IPS DF 6.9 (cell line): Measurements from ENCODE around the gene SYTL3.
"Not testable (repeated sequence)": the region's sequence is repeated elsewhere in the genome, so short reads cannot be mapped to it uniquely, and the experiment has no call there.

Source experiments
- DNase-seq: peaks from one replicate; pipeline ENCODE4 v3.0.0-alpha.2; 2013; ENCODE audit warnings: low read depth, low spot score
- H3K27ac ChIP-seq: one replicate; pipeline ENCODE4 v1.5.1; 2013; ENCODE audit warnings: low read length, control low read depth
- H3K27me3 ChIP-seq: 2 replicates; pipeline ENCODE4 v1.6.1; 2013; ENCODE audit warnings: mild to moderate bottlenecking, low read length; ENCODE audit not compliant: control insufficient read depth, insufficient read depth
- H3K36me3 ChIP-seq: 2 replicates; pipeline ENCODE4 v1.6.1; 2013; ENCODE audit warnings: low read length; ENCODE audit not compliant: control insufficient read depth, insufficient read depth
- H3K4me1 ChIP-seq: 2 replicates; pipeline ENCODE4 v1.6.1; 2013; ENCODE audit warnings: low read length; ENCODE audit not compliant: control insufficient read depth, insufficient read depth
- H3K4me3 ChIP-seq: 2 replicates; pipeline ENCODE4 v1.5.1; 2013; ENCODE audit warnings: mild to moderate bottlenecking, low read length
- H3K9me3 ChIP-seq: 2 replicates; pipeline ENCODE4 v1.6.1; 2013; ENCODE audit warnings: low read length, inconsistent platforms; ENCODE audit not compliant: control insufficient read depth, insufficient read depth
- WGBS: extraction: QIAGEN DNeasy Blood & Tissue Kit; methylation state at CpG from one replicate; pipeline ENCODE4 v1.1.7; 2013; ENCODE audit warnings: mixed read lengths, missing lambda C conversion rate; ENCODE audit not compliant: insufficient read length, insufficient coverage; 5-methylcytosine and 5-hydroxymethylcytosine counted together

SYTL3 gene

DNA sequence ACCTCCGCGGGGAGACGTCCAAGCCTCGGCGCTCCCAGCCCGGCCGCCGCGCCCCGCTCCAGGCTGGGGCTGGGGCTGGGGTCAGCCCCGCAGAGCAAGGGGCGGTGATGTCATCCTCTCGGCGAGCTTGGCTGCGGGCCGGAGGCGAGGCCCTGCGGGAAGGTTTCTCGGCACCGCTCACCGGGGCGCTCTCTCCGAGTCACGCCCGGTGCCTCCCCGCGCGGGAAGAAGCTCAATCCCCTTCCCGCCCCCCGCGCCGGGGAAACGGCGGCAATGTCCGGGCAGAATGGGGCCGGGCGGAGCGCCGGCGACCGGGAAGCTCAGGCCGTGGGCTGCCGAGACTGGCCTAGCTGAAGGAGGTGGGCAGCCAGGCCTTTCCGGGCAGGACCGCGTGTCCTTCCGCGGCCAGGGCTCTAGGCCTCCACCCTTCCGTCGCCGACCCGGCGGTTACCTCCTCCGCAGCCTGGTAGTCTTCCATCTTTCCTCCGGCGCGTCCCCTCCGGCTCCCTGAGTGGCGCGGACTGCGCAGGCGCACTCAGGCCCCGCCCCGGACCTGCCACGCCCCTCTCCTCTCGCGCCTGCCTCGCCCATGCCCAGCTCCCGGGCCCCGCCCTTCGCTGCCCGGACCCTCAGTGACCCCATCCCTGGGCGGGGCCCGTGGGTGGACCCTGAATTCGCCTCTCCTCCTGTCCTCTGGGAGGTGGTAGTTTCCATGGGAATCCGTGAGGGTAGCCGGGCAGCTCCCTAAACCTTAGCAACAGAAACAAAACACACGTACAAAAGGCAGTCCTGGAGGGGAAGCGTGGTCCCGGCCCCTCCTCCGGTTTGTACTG lies 5.4 kb upstream of the SYTL3 start, which contains the start of gene DYNLT1:
TSS of gene DYNLT1 (minus strand) at position 513 of the 833 bp plus-strand sequence. CDS start at position 478, 35 bp downstream.
- Histone ChIP-seq H3K36me3 (no peaks in the 10 kb centered on the region), H3K27me3 (no peaks in the 10 kb centered on the region), H3K4me1 (no peaks in the 10 kb centered on the region), H3K9me3 (no peaks in the 10 kb centered on the region), H3K27ac (no peak within 1 kb of the TSS), H3K4me3 (peak within 1 kb of the TSS; percentile 86)
- WGBS, result no CpG with 5 or more reads among the region's 81 CpGs
- peak; percentile 76 for DNase-seq

GRCh38 chr6:158645064-158646022 lies 4.5 kb upstream of the SYTL3 start:
- H3K4me3 ChIP-seq, result peak overlapping the region; percentile 86; the same call in 1 of the 2 replicates
- no peaks in the 10 kb centered on the region for H3K27me3 ChIP-seq
- no peaks in the 10 kb centered on the region for H3K9me3 ChIP-seq
- WGBS, result no CpG with 5 or more reads among the region's 21 CpGs
- no peaks in the 10 kb centered on the region for H3K36me3 ChIP-seq
- H3K27ac ChIP-seq, result no peak overlapping the region
- no peak for DNase-seq
- H3K4me1 ChIP-seq, result no peaks in the 10 kb centered on the region

DNA sequence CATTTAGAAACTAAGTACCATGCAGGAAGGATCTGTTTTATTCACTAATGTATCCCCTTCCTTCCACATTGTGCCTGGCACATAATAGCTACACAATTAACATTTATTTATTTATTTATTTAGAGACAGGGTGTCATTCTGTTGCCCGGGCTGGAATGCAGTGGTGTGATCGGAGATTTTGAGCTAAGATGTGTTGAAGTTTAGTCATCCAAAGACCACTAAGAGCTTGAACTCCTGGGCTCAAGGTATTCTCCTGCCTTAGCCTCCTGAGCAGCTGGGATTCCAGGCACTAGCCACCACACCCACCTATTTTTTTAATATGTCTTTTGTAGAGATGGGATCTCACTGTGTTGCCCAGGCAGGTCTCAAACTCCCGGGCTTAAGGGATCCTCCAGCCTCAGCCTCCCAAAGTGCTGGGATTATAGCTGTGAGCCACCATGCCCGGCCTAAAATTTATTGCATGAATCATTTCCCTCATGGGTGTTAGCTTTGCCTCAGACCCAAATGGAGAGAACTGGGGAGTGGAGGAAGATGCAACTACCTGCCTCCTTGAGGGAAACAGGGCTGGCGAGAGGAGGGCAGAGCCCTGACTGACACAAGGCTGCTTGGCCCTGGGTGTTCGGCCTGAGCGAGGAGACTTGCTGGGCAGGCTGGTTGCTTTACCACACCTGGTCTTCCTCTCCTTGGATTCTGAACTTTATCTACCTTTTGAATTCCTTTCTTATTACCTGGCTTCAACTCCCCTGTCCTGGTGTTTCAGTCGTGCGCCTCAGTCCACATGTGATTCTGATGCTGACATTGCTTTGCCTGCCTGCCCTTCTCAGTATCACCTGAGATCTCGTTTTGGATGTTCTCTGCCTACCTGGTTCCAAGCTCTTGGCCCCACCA lies 3.6 kb upstream of the SYTL3 start:
- DNase-seq, result no peak
- Histone ChIP-seq H3K4me3 (no peak overlapping the region), H3K4me1 (no peaks in the 10 kb centered on the region), H3K9me3 (no peaks in the 10 kb centered on the region), H3K36me3 (no peaks in the 10 kb centered on the region), H3K27me3 (no peaks in the 10 kb centered on the region), H3K27ac (no peak overlapping the region)
- WGBS, result no CpG with 5 or more reads among the region's 10 CpGs

DNA sequence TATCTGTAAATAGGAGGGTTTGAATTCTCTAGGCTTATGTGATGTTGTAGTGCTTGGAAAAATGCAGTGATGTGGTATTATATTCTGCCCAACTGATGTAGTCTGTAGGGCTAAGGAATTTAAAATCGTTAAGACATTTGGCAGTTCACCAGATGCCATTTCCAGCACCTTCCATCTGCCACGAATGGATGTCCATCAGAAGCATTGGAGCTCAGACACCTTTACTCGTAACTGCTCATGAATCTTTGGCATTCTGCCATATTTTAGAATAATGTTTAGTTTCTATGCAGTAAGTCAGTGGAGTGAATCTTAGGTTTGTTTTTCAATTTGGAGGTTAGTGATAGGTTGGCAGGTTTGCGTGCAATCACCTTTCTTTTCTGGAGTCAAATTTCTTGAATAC lies 2.4 kb upstream of the SYTL3 start:
- Histone ChIP-seq H3K36me3 (no peaks in the 10 kb centered on the region), H3K4me3 (no peak overlapping the region), H3K9me3 (no peaks in the 10 kb centered on the region), H3K27me3 (no peaks in the 10 kb centered on the region), H3K4me1 (no peaks in the 10 kb centered on the region), H3K27ac (no peak overlapping the region)
- no CpG with 5 or more reads among the region's 4 CpGs for WGBS
- no peak for DNase-seq

GRCh38 chr6:158648682-158649131 lies 1.1 kb upstream of the SYTL3 start:
- Histone ChIP-seq H3K4me1 (no peaks in the 10 kb centered on the region), H3K9me3 (no peaks in the 10 kb centered on the region), H3K27ac (no peak overlapping the region), H3K4me3 (no peak overlapping the region), H3K36me3 (no peaks in the 10 kb centered on the region), H3K27me3 (no peaks in the 10 kb centered on the region)
- no peak for DNase-seq
- no CpG with 5 or more reads among the region's 5 CpGs for WGBS

- not testable (repeated sequence) for H3K36me3 ChIP-seq, H3K4me1 ChIP-seq, H3K4me3 ChIP-seq, DNase-seq, H3K27ac ChIP-seq, H3K27me3 ChIP-seq, H3K9me3 ChIP-seq
- WGBS, result no CpG with 5 or more reads among the region's 17 CpGs
Observed at GRCh38 chr6:158651981-158652737, 2.3 kb downstream of the SYTL3 start.

- Histone ChIP-seq H3K4me3 (no peak overlapping the region), H3K4me1 (no peaks in the 10 kb centered on the region), H3K27me3 (no peaks in the 10 kb centered on the region), H3K36me3 (no peaks in the 10 kb centered on the region), H3K27ac (no peak overlapping the region), H3K9me3 (no peaks in the 10 kb centered on the region)
- no peak for DNase-seq
- no CpG with 5 or more reads among the region's 15 CpGs for WGBS
Observed at GRCh38 chr6:158653577-158654354, 3.9 kb downstream of the SYTL3 start.

DNA sequence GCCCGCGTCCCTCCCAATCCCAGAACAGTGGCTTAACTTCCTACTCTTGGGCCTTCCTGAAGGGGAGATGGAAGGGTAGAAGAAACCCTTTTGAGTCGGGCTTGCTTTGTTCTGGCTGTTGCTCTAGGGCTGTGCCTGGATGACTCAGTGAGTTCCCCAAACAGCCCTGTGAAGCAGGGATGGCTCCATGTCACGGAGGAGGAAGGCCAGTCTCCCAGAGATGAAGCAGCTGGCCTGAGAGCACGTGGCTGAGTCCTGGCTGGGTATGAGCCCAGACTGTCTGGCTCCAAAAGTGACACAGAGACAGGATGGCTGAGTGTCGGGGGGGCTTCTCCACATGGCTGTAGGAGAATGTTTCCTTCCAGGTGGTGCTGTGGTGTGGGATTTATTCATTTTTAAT lies 4.6 kb downstream of the SYTL3 start:
- no CpG with 5 or more reads among the region's 6 CpGs for WGBS
- Histone ChIP-seq H3K36me3 (no peaks in the 10 kb centered on the region), H3K9me3 (no peaks in the 10 kb centered on the region), H3K4me3 (no peak overlapping the region), H3K27me3 (no peaks in the 10 kb centered on the region), H3K27ac (no peak overlapping the region), H3K4me1 (no peaks in the 10 kb centered on the region)
- no peak for DNase-seq

DNA sequence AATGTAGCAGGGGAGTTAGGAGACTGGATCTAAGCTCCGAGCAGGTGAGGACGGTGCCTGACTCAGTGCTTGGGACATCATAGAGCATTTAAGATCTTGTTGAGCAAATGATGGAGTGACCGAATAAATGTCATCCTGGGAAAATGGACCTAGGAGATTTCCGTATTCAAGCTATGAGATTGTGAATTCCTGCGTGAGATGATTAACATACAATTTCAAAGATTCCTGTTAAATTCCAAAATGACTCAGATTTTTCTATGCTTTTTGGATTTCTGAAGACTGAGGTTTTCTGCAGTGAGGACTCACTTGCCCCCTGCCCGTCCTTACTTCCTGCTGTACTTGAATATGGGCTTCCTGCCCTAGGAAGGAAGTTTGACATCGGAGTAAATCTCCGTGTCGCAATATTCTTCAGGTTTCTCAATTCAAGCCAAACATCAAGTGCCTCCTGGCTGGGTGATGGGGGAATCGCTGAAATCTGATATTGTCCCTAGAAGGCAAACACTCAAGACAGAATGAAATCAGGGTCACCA lies 5.2 kb downstream of the SYTL3 start:
- no peaks in the 10 kb centered on the region for H3K4me1 ChIP-seq
- H3K9me3 ChIP-seq, result no peaks in the 10 kb centered on the region
- WGBS, result no CpG with 5 or more reads among the region's 10 CpGs
- no peaks in the 10 kb centered on the region for H3K27me3 ChIP-seq
- H3K4me3 ChIP-seq, result no peak overlapping the region
- no peak for DNase-seq
- no peak overlapping the region for H3K27ac ChIP-seq
- no peaks in the 10 kb centered on the region for H3K36me3 ChIP-seq
